Transverse colon (tissue), 4 donors: Measurements from ENCODE around the gene NR3C2. TPM values are rescaled to one million over a fixed set of nuclear protein-coding genes. Genes with fewer than 3 reads are reported as not detected.

Experiments used
- DNase-seq: peaks from one replicate; pipeline ENCODE4 v3.0.0-alpha.2; 2019
- H3K27ac ChIP-seq, 4 donors: fragments of 200-600 bp; sonication (generic); 2 replicates each; pipeline ENCODE4 v1.5.1; 2016 to 2018; ENCODE audit warnings: inconsistent platforms in 4 of 4
- H3K27me3 ChIP-seq: fragments of 200-600 bp; sonication (generic); 2 replicates; pipeline ENCODE4 v1.5.1; 2017; ENCODE audit warnings: inconsistent platforms
- H3K36me3 ChIP-seq, 4 donors: fragments of 200-600 bp; sonication (generic); 2 replicates each; pipeline ENCODE4 v1.5.1; 2017 to 2019; ENCODE audit warnings: inconsistent platforms in 4 of 4
- H3K4me1 ChIP-seq, 4 donors: fragments of 200-600 bp; sonication (generic); 2 replicates each; pipeline ENCODE4 v1.5.1; 2017 to 2020; ENCODE audit warnings: inconsistent platforms in 4 of 4
- H3K4me3 ChIP-seq, 4 donors: fragments of 200-600 bp; sonication (generic); 1 replicate in 1 of 4; 2 replicates in 3 of 4; pipeline versions ENCODE4 v1.5.1 to v1.6.1; 2017 to 2019; ENCODE audit warnings: inconsistent platforms in 4 of 4
- H3K9me3 ChIP-seq, 2 donors: fragments of 200-600 bp; sonication (generic); 2 replicates each; pipeline ENCODE4 v1.5.1; 2017 to 2019; ENCODE audit warnings: inconsistent platforms in 2 of 2
- CTCF ChIP-seq, 5 experiments: fragments of 200-600 bp in 3 of 5; fragments of 450-650 bp in 2 of 5; sonication (generic) in 3 of 5; IDR thresholded peaks; 1 replicate in 2 of 5; 2 replicates in 3 of 5; pipeline ENCODE4 v1.5.1; 2016 to 2017; ENCODE audit warnings: antibody characterized with exemption in 5 of 5, inconsistent platforms in 3 of 5, mild to moderate bottlenecking in 2 of 5, moderate library complexity in 1 of 5
- EP300 ChIP-seq: sonication (generic); formaldehyde crosslinking; IDR thresholded peaks from one replicate; pipeline ENCODE4 v1.6.1; 2017; ENCODE audit warnings: antibody characterized with exemption, low read depth
- POLR2A ChIP-seq: fragments of 450-650 bp; IDR thresholded peaks from one replicate; pipeline ENCODE4 v1.6.1; 2016; ENCODE audit warnings: antibody characterized with exemption, mild to moderate bottlenecking, moderate library complexity
- POLR2AphosphoS5 ChIP-seq, 3 donors: sonication (generic); formaldehyde crosslinking; IDR thresholded peaks; one replicate each; pipeline ENCODE4 v1.6.1; 2016; ENCODE audit warnings: antibody characterized with exemption in 3 of 3
- WGBS, 2 donors: methylation state at CpG; one replicate each; pipeline ENCODE4 v1.1.5; 2018; ENCODE audit warnings: low coverage in 1 of 2; 5-methylcytosine and 5-hydroxymethylcytosine counted together
- in situ Hi-C, 4 donors: fragments of 200-750 bp; cut with MboI; loops; one replicate each; pipeline versions ENCODE4 v1.15.0 to v1.15.1; 2017; ENCODE audit warnings: low sequenced_read_pairs in 3 of 4, low pct_ligation_motif_present in 1 of 4, low pct_unique_long_range_greater_than_20kb in 1 of 4
- intact Hi-C: fragments of 100-400 bp; cut with DNase I; formaldehyde crosslinking; loops from one replicate; pipeline ENCODE4 v1.15.1; 2023; ENCODE audit warnings: low total_unique reads
- total RNA-seq, 4 donors: library from RNA; depleted of rRNA; stranded (reverse); fragments of >200 nt; gene quantifications; one replicate each; pipeline ENCODE4 v1.1.0, GENCODE V29; 2016

NR3C2 gene
- total RNA-seq, 4 donors from 2014 or later: 55.5 to 147 (median 125) TPM

GRCh38 chr4:148064451-148064850 lies 377.8 kb downstream of the NR3C2 start:
- no peaks in the 10 kb centered on the region for H3K27me3 ChIP-seq
- H3K27ac ChIP-seq: no peak overlapping the region
- H3K9me3 ChIP-seq: no peaks in the 10 kb centered on the region
- 80 to 95% methylated on average over 5 to 9 of the region's 9 CpGs for WGBS, 2 donors
- no peak overlapping the region for H3K4me3 ChIP-seq
- peaks cover 0 to 20% (median 8%) of the 10 kb centered on the region in 4 donors for H3K4me1 ChIP-seq
- no peak for TF ChIP-seq POLR2AphosphoS5 (IDR thresholded peaks at IDR 0.05)
- no peak for TF ChIP-seq POLR2A
- TF ChIP-seq CTCF (IDR thresholded peaks at IDR 0.05): no peak
- no peak for TF ChIP-seq EP300
- no peaks in the 10 kb centered on the region for H3K36me3 ChIP-seq
- intact Hi-C loops: no loop called here
- in situ Hi-C loops: no loop called here
- no peak for DNase-seq

GRCh38 chr4:148062301-148062950 lies 379.8 kb downstream of the NR3C2 start:
- Histone ChIP-seq H3K27me3 (no peaks in the 10 kb centered on the region), H3K36me3 (no peaks in the 10 kb centered on the region), H3K27ac (no peak overlapping the region), H3K9me3 (no peaks in the 10 kb centered on the region), H3K4me1 (peaks cover 0 to 23% (median 5%) of the 10 kb centered on the region in 4 donors), H3K4me3 (no peak overlapping the region)
- intact Hi-C loops: no loop called here
- TF ChIP-seq CTCF (IDR thresholded peaks at IDR 0.05): no peak
- TF ChIP-seq POLR2AphosphoS5 (IDR thresholded peaks at IDR 0.05): no peak
- no peak for TF ChIP-seq POLR2A
- TF ChIP-seq EP300: no peak
- DNase-seq: no peak
- in situ Hi-C loops: no loop called here
- WGBS, 2 donors: 76 to 85% methylated on average over 8 to 10 of the region's 10 CpGs

- intact Hi-C loops (no loop called here), in situ Hi-C loops (no loop called here)
- TF ChIP-seq CTCF (IDR thresholded peaks at IDR 0.05) (no peak), POLR2AphosphoS5 (IDR thresholded peaks at IDR 0.05) (no peak), EP300 (no peak), POLR2A (no peak)
- no peak for DNase-seq
- H3K4me1 ChIP-seq: peaks cover 0 to 24% (median 5%) of the 10 kb centered on the region in 4 donors
- H3K9me3 ChIP-seq: no peaks in the 10 kb centered on the region
- no peak overlapping the region for H3K4me3 ChIP-seq
- no peaks in the 10 kb centered on the region for H3K36me3 ChIP-seq
- WGBS, 2 donors: 52% methylated on average over 8 of the region's 8 CpGs
- H3K27ac ChIP-seq: no peak overlapping the region
- no peaks in the 10 kb centered on the region for H3K27me3 ChIP-seq
Measured at GRCh38 chr4:148061795-148062194, 380.4 kb downstream of the NR3C2 start.

- Histone ChIP-seq H3K4me3 (no peak overlapping the region), H3K27me3 (no peaks in the 10 kb centered on the region), H3K36me3 (no peaks in the 10 kb centered on the region), H3K9me3 (no peaks in the 10 kb centered on the region), H3K4me1 (peaks cover 0 to 30% (median 5%) of the 10 kb centered on the region in 4 donors), H3K27ac (no peak overlapping the region)
- in situ Hi-C loops: no loop called here
- TF ChIP-seq CTCF (IDR thresholded peaks at IDR 0.05) (no peak), EP300 (no peak), POLR2A (no peak), POLR2AphosphoS5 (IDR thresholded peaks at IDR 0.05) (no peak)
- intact Hi-C loops: no loop called here
- 42 to 60% methylated on average over 1 to 4 of the region's 4 CpGs for WGBS, 2 donors
- DNase-seq: no peak
Measured at GRCh38 chr4:148061141-148061481, 381.1 kb downstream of the NR3C2 start.
